ENCODE data around the gene HDAC9.

The HDAC9 gene

GRCh38 chr7:18860221-18860620 lies 364.7 kb downstream of the HDAC9 start:
- H3K9me2 ChIP-seq (replicated peaks; ENCODE audit: insufficient read depth, low read length), result no peaks in the 10 kb centered on the region
- H3K27ac ChIP-seq (ENCODE audit: low read depth, low read length), result no peak overlapping the region
- no peak overlapping the region for H3K4me3 ChIP-seq (ENCODE audit: insufficient read depth, low read length, poor library complexity, severe bottlenecking)
- H2AFZ ChIP-seq (ENCODE audit: low read depth, low read length, severe bottlenecking), result no peak overlapping the region
- H3K9me3 ChIP-seq (ENCODE audit: insufficient read depth, low read length), result no peaks in the 10 kb centered on the region
- H3K9ac ChIP-seq (ENCODE audit: low read length), result no peak overlapping the region
- no peaks in the 10 kb centered on the region for H3F3A ChIP-seq (ENCODE audit: insufficient read depth)
- H3K36me3 ChIP-seq (ENCODE audit: low read length), result no peaks in the 10 kb centered on the region
- no peaks in the 10 kb centered on the region for H3K79me2 ChIP-seq (ENCODE audit: insufficient read depth, low read length)
- H3K27me3 ChIP-seq (ENCODE audit: low read length), result no peaks in the 10 kb centered on the region
- TF ChIP-seq, protein P1, sequence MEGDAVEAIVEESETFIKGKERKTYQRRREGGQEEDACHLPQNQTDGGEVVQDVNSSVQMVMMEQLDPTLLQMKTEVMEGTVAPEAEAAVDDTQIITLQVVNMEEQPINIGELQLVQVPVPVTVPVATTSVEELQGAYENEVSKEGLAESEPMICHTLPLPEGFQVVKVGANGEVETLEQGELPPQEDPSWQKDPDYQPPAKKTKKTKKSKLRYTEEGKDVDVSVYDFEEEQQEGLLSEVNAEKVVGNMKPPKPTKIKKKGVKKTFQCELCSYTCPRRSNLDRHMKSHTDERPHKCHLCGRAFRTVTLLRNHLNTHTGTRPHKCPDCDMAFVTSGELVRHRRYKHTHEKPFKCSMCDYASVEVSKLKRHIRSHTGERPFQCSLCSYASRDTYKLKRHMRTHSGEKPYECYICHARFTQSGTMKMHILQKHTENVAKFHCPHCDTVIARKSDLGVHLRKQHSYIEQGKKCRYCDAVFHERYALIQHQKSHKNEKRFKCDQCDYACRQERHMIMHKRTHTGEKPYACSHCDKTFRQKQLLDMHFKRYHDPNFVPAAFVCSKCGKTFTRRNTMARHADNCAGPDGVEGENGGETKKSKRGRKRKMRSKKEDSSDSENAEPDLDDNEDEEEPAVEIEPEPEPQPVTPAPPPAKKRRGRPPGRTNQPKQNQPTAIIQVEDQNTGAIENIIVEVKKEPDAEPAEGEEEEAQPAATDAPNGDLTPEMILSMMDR (IDR thresholded peaks at IDR 0.05; ENCODE audit: insufficient read depth, low read length, poor library complexity, severe bottlenecking), result no peak
- no peak for TF ChIP-seq EZH2phosphoT487 (conservative IDR thresholded peaks at IDR 0.05; ENCODE audit: low read length)
- H4K20me1 ChIP-seq (ENCODE audit: low read depth, low read length), result no peaks in the 10 kb centered on the region
- no peak overlapping the region for H3K4me2 ChIP-seq (ENCODE audit: low read depth, low read length, poor library complexity, severe bottlenecking)

DNA sequence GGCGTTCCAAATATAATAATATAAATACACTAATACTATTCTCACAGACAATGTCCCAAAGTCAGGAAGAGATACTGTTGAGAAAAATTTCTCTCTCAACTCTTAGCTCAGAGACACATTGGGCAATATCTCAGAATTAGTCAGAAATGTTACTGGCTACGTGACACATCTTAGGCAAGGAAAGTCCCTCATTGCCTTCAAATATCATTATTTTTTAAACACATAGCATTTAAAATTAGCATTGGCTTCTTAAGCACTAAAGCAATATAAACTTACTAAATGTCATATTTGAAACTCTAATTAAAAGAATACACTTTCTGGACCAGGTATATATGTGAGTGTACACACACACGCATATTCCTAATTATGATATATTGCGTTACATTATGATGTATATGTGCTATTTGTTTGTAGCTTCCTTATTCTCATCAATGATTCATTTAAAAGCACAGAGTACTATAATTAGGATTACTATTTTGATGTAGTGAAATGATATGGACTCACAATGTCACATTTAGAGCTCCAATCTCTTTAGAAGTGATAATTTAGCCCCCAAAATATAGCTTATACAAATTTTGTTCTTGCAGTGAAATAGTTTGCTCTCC lies 366.1 kb downstream of the HDAC9 start:
- H3K9me3 ChIP-seq (ENCODE audit: insufficient read depth, low read length), result no peaks in the 10 kb centered on the region
- H3K9ac ChIP-seq (ENCODE audit: low read length), result no peak overlapping the region
- H3K27me3 ChIP-seq (ENCODE audit: low read length), result no peaks in the 10 kb centered on the region
- no peak overlapping the region for H3K4me2 ChIP-seq (ENCODE audit: low read depth, low read length, poor library complexity, severe bottlenecking)
- no peak overlapping the region for H2AFZ ChIP-seq (ENCODE audit: low read depth, low read length, severe bottlenecking)
- no peak overlapping the region for H3K4me3 ChIP-seq (ENCODE audit: insufficient read depth, low read length, poor library complexity, severe bottlenecking)
- TF ChIP-seq EZH2phosphoT487 (conservative IDR thresholded peaks at IDR 0.05; ENCODE audit: low read length), result no peak
- TF ChIP-seq, protein P1 (IDR thresholded peaks at IDR 0.05; ENCODE audit: insufficient read depth, low read length, poor library complexity, severe bottlenecking), result no peak
- no peaks in the 10 kb centered on the region for H3F3A ChIP-seq (ENCODE audit: insufficient read depth)
- H4K20me1 ChIP-seq (ENCODE audit: low read depth, low read length), result no peaks in the 10 kb centered on the region
- H3K9me2 ChIP-seq (replicated peaks; ENCODE audit: insufficient read depth, low read length), result no peaks in the 10 kb centered on the region
- H3K27ac ChIP-seq (ENCODE audit: low read depth, low read length), result no peak overlapping the region
- H3K36me3 ChIP-seq (ENCODE audit: low read length), result no peaks in the 10 kb centered on the region
- H3K79me2 ChIP-seq (ENCODE audit: insufficient read depth, low read length), result no peaks in the 10 kb centered on the region

DNA sequence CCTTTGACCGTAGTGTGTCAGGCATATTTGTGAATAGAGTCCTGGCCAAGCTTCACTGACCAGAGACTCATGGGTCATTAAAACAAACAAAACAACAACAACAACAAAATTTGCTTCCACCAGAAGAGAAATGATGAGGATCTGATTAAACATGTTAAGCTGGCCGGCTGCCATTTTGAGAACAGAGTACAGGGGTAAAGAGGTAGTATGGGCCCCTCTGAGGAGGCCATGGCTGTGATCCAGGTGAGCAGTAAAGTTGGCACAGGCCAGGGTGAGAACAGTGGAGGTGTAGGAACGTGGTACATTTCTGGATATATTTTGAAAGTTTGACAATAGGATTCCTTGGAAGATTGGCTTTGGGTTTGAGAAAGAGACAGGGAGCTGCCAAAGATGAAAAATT lies 369.4 kb downstream of the HDAC9 start:
- no peaks in the 10 kb centered on the region for H3K9me2 ChIP-seq (replicated peaks; ENCODE audit: insufficient read depth, low read length)
- H3K79me2 ChIP-seq (ENCODE audit: insufficient read depth, low read length), result no peaks in the 10 kb centered on the region
- H3K9me3 ChIP-seq (ENCODE audit: insufficient read depth, low read length), result no peaks in the 10 kb centered on the region
- H3K9ac ChIP-seq (ENCODE audit: low read length), result no peak overlapping the region
- no peak overlapping the region for H3K4me3 ChIP-seq (ENCODE audit: insufficient read depth, low read length, poor library complexity, severe bottlenecking)
- H2AFZ ChIP-seq (ENCODE audit: low read depth, low read length, severe bottlenecking), result no peak overlapping the region
- TF ChIP-seq, protein P1 (IDR thresholded peaks at IDR 0.05; ENCODE audit: insufficient read depth, low read length, poor library complexity, severe bottlenecking), result no peak
- TF ChIP-seq EZH2phosphoT487 (conservative IDR thresholded peaks at IDR 0.05; ENCODE audit: low read length), result no peak
- no peak overlapping the region for H3K4me2 ChIP-seq (ENCODE audit: low read depth, low read length, poor library complexity, severe bottlenecking)
- H3K27me3 ChIP-seq (ENCODE audit: low read length), result no peaks in the 10 kb centered on the region
- no peak overlapping the region for H3K27ac ChIP-seq (ENCODE audit: low read depth, low read length)
- H3F3A ChIP-seq (ENCODE audit: insufficient read depth), result no peaks in the 10 kb centered on the region
- no peaks in the 10 kb centered on the region for H4K20me1 ChIP-seq (ENCODE audit: low read depth, low read length)
- H3K36me3 ChIP-seq (ENCODE audit: low read length), result no peaks in the 10 kb centered on the region
